ENCODE measurements around the gene CSGALNACT2. TPM values are rescaled to one million over a fixed set of nuclear protein-coding genes. Genes with fewer than 3 reads are reported as not detected.
"Not testable (repeated sequence)": the region's sequence is repeated elsewhere in the genome, so short reads cannot be mapped to it uniquely, and the experiment has no call there.

CSGALNACT2 gene
- total RNA-seq, 2 experiments from 2014 or later = 16.2 to 16.8 TPM

GRCh38 chr10:43211431-43212042 lies 73.3 kb downstream of the CSGALNACT2 start:
- no peaks in the 10 kb centered on the region for H3K4me1 Mint-ChIP-seq
- DNase-seq = no peak
- H3K27me3 Mint-ChIP-seq = no peaks in the 10 kb centered on the region
- H3K27ac Mint-ChIP-seq = no peak overlapping the region
- H3K4me3 Mint-ChIP-seq = no peak overlapping the region
- no peaks in the 10 kb centered on the region for H3K36me3 Mint-ChIP-seq
- no peaks in the 10 kb centered on the region for H3K9me3 Mint-ChIP-seq

- H3K36me3 Mint-ChIP-seq = no peaks in the 10 kb centered on the region
- no peak overlapping the region for H3K4me3 Mint-ChIP-seq
- no peaks in the 10 kb centered on the region for H3K27me3 Mint-ChIP-seq
- H3K27ac Mint-ChIP-seq = no peak overlapping the region
- no peaks in the 10 kb centered on the region for H3K9me3 Mint-ChIP-seq
- DNase-seq = no peak
- H3K4me1 Mint-ChIP-seq = no peaks in the 10 kb centered on the region
Measured at GRCh38 chr10:43212043-43212721, 73.9 kb downstream of the CSGALNACT2 start.

- H3K36me3 Mint-ChIP-seq = no peaks in the 10 kb centered on the region
- H3K4me1 Mint-ChIP-seq = no peaks in the 10 kb centered on the region
- DNase-seq = no peak
- no peak overlapping the region for H3K4me3 Mint-ChIP-seq
- no peak overlapping the region for H3K27ac Mint-ChIP-seq
- H3K27me3 Mint-ChIP-seq = no peaks in the 10 kb centered on the region
- H3K9me3 Mint-ChIP-seq = no peaks in the 10 kb centered on the region
Measured at GRCh38 chr10:43214071-43214955, 76.1 kb downstream of the CSGALNACT2 start.

GRCh38 chr10:43214956-43215561 lies 76.8 kb downstream of the CSGALNACT2 start:
- H3K4me3 Mint-ChIP-seq = no peak overlapping the region
- H3K9me3 Mint-ChIP-seq = no peaks in the 10 kb centered on the region
- no peak for DNase-seq
- H3K36me3 Mint-ChIP-seq = no peaks in the 10 kb centered on the region
- no peak overlapping the region for H3K27ac Mint-ChIP-seq
- no peaks in the 10 kb centered on the region for H3K27me3 Mint-ChIP-seq
- H3K4me1 Mint-ChIP-seq = no peaks in the 10 kb centered on the region

- no peaks in the 10 kb centered on the region for H3K27me3 Mint-ChIP-seq
- no peak for DNase-seq
- H3K27ac Mint-ChIP-seq = no peak overlapping the region
- no peaks in the 10 kb centered on the region for H3K4me1 Mint-ChIP-seq
- no peaks in the 10 kb centered on the region for H3K36me3 Mint-ChIP-seq
- H3K4me3 Mint-ChIP-seq = no peak overlapping the region
- H3K9me3 Mint-ChIP-seq = no peaks in the 10 kb centered on the region
Measured at GRCh38 chr10:43215758-43216455, 77.7 kb downstream of the CSGALNACT2 start.

GRCh38 chr10:43216931-43217562 lies 78.8 kb downstream of the CSGALNACT2 start:
- DNase-seq = no peak
- Mint-ChIP-seq H3K9me3 (no peaks in the 10 kb centered on the region), H3K4me1 (peaks cover 2% of the 10 kb centered on the region), H3K27me3 (no peaks in the 10 kb centered on the region), H3K4me3 (no peak overlapping the region), H3K36me3 (no peaks in the 10 kb centered on the region), H3K27ac (no peak overlapping the region)

GRCh38 chr10:43217563-43218205 lies 79.4 kb downstream of the CSGALNACT2 start:
- no peak for DNase-seq
- Mint-ChIP-seq H3K9me3 (no peaks in the 10 kb centered on the region), H3K4me3 (no peak overlapping the region), H3K4me1 (peaks cover 2% of the 10 kb centered on the region), H3K27me3 (no peaks in the 10 kb centered on the region), H3K27ac (no peak overlapping the region), H3K36me3 (no peaks in the 10 kb centered on the region)

GRCh38 chr10:43218206-43218950 lies 80.1 kb downstream of the CSGALNACT2 start:
- no peak for DNase-seq
- H3K27ac Mint-ChIP-seq = no peak overlapping the region
- peaks cover 2% of the 10 kb centered on the region for H3K4me1 Mint-ChIP-seq
- no peaks in the 10 kb centered on the region for H3K27me3 Mint-ChIP-seq
- H3K9me3 Mint-ChIP-seq = no peaks in the 10 kb centered on the region
- no peak overlapping the region for H3K4me3 Mint-ChIP-seq
- H3K36me3 Mint-ChIP-seq = no peaks in the 10 kb centered on the region

GRCh38 chr10:43218951-43219837 lies 80.9 kb downstream of the CSGALNACT2 start:
- H3K36me3 Mint-ChIP-seq = no peaks in the 10 kb centered on the region
- peaks cover 2% of the 10 kb centered on the region for H3K4me1 Mint-ChIP-seq
- H3K4me3 Mint-ChIP-seq = no peak overlapping the region
- DNase-seq = no peak
- H3K9me3 Mint-ChIP-seq = no peaks in the 10 kb centered on the region
- no peaks in the 10 kb centered on the region for H3K27me3 Mint-ChIP-seq
- H3K27ac Mint-ChIP-seq = no peak overlapping the region

GRCh38 chr10:43219848-43220247 lies 81.6 kb downstream of the CSGALNACT2 start:
- no peak for DNase-seq
- Mint-ChIP-seq H3K4me1 (peaks cover 2% of the 10 kb centered on the region), H3K36me3 (no peaks in the 10 kb centered on the region), H3K27me3 (no peaks in the 10 kb centered on the region), H3K9me3 (no peaks in the 10 kb centered on the region), H3K27ac (no peak overlapping the region), H3K4me3 (no peak overlapping the region)

- not testable (repeated sequence) for H3K9me3 Mint-ChIP-seq, H3K36me3 Mint-ChIP-seq, H3K27me3 Mint-ChIP-seq, H3K27ac Mint-ChIP-seq, DNase-seq, H3K4me1 Mint-ChIP-seq, H3K4me3 Mint-ChIP-seq
Measured at GRCh38 chr10:43220251-43220650, 82.0 kb downstream of the CSGALNACT2 start.

- no peaks in the 10 kb centered on the region for H3K27me3 Mint-ChIP-seq
- no peak overlapping the region for H3K4me3 Mint-ChIP-seq
- H3K4me1 Mint-ChIP-seq = peaks cover 4% of the 10 kb centered on the region
- H3K9me3 Mint-ChIP-seq = no peaks in the 10 kb centered on the region
- no peaks in the 10 kb centered on the region for H3K36me3 Mint-ChIP-seq
- no peak overlapping the region for H3K27ac Mint-ChIP-seq
- DNase-seq = no peak
Measured at GRCh38 chr10:43220657-43221418, 82.6 kb downstream of the CSGALNACT2 start.
